Measurements from ENCODE around the gene CALML6.
A peak's percentile ranks its signal among the peaks of the same experiment; 100 is the strongest.

The CALML6 gene

DNA sequence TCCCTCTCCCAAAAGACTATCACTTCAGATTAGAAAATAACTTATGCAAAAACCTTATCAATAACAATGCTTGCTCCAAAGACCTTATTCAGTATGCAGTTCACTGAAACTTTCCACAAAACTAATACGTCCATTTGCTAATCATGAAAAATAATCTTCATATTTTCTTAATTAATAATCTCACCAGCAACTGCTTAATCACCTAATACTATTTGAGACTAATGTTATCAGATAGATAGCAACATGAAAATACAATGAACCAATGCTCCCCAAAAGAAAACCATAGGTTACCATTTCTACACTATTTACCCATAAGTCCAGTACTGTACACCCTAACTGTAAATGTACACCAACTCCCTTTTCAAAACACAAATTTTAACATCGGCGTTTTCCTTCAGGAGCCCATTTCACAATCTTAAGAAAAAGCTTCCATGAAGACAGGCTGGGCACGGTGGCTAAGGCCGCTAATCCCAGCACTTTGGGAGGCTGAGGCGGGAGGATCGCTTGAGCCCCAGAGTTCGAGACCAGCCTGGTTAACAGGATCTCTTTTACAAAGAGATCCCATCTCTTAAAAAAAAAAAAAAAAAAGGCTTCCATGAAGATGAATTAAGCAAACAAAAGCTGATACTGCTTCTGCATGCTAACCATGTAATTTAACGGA is 25.8 kb upstream of the CALML6 start:
- Histone ChIP-seq H3K4me3 (peak overlapping the region; percentile 93), H3K27ac (peak overlapping the region in 1 of 2 donors; percentile 93)
- no peak for DNase-seq (ENCODE audit: low spot score)
- TF ChIP-seq, protein P1, sequence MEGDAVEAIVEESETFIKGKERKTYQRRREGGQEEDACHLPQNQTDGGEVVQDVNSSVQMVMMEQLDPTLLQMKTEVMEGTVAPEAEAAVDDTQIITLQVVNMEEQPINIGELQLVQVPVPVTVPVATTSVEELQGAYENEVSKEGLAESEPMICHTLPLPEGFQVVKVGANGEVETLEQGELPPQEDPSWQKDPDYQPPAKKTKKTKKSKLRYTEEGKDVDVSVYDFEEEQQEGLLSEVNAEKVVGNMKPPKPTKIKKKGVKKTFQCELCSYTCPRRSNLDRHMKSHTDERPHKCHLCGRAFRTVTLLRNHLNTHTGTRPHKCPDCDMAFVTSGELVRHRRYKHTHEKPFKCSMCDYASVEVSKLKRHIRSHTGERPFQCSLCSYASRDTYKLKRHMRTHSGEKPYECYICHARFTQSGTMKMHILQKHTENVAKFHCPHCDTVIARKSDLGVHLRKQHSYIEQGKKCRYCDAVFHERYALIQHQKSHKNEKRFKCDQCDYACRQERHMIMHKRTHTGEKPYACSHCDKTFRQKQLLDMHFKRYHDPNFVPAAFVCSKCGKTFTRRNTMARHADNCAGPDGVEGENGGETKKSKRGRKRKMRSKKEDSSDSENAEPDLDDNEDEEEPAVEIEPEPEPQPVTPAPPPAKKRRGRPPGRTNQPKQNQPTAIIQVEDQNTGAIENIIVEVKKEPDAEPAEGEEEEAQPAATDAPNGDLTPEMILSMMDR (IDR thresholded peaks at IDR 0.05) = no peak

DNA sequence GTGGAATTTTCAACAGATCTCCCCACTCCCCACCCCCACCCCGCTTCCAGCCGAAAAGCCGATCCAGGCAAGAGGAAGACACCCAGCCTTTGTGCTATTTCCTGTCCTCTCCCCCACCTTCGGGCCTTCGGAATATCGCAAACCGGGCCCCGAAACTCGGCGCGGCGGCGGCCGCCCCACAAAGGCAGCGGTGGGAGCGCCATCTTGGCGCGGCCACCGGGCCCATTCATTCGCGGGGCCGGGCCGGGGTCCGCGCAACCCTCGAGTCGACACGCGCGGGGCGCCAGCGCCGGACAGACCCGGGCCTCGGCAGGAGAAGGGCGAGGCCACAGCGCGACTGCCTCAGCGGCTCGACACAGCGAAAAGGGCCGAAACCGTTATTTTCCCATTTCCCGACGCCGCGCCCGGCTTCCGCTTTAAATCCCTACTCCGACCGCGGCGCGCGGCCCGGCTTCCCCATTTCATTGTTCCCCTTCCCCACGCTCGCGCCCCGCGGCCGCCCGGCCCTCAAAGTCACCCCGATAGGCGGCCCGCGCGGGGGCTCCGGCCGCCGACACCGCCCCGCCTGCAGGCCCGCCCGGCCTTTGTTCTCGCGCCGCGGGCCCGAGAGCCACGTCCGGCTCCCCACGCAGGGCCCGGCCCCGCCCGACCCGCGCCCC is 25.1 kb upstream of the CALML6 start:
- peak overlapping the region; percentile 93 for H3K4me3 ChIP-seq
- DNase-seq (ENCODE audit: low spot score) = no peak
- H3K27ac ChIP-seq = peak overlapping the region; percentile 93 to 100
- TF ChIP-seq, protein P1 (IDR thresholded peaks at IDR 0.05) = no peak

DNA sequence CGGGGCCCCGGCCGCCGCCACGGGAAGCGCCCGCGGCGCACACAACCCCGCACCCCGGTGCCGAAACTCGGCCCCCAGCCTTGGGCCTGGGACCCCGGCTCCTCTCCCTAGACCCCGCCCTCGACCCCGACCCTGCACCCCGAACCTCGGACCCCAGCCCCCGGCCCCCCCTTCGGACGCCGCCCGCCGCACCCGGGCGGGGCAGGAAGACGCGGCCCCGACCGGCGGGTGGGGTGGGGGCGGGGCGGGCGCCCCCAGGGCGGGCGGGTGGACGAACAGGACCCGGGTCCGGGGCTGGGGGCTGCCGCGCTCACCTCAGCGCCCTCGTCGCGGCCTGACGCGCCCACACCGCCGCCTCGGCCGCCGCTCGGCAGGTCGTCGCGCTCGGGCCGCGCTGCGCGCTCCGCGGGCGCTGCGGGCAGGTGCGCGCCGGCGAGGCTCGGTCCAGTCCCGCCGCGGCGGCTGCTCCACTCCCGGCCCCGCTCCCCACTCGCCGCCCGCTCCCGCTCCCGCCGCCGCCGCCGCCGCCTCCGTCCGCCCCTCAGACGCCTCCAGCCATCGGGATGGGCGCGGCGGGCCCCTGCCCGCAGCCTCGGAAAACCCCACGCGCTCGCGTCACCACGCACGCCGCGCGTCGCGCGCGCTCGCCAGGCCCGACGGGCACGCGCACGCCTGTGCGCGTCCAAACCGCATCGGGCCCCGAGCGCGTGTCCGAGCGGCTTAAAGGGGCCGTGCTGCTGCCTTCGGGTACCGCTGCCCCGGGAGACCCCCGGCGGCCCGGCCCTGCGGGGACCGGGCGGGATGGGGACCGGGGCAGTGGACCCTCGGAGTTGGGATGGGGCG is 24.3 kb upstream of the CALML6 start, which contains the start of gene GNB1:
Gene GNB1 (minus strand): TSS at position 582 of the 843 bp plus-strand sequence. CDS start 65,634 bp downstream, outside the sequence.
- H3K27ac ChIP-seq = peak within 1 kb of the TSS; percentile 93 to 100
- TF ChIP-seq, protein P1 (IDR thresholded peaks at IDR 0.05) = no peak
- DNase-seq (ENCODE audit: low spot score) = peak; percentile 86
- H3K4me3 ChIP-seq = peak within 1 kb of the TSS; percentile 93

DNA sequence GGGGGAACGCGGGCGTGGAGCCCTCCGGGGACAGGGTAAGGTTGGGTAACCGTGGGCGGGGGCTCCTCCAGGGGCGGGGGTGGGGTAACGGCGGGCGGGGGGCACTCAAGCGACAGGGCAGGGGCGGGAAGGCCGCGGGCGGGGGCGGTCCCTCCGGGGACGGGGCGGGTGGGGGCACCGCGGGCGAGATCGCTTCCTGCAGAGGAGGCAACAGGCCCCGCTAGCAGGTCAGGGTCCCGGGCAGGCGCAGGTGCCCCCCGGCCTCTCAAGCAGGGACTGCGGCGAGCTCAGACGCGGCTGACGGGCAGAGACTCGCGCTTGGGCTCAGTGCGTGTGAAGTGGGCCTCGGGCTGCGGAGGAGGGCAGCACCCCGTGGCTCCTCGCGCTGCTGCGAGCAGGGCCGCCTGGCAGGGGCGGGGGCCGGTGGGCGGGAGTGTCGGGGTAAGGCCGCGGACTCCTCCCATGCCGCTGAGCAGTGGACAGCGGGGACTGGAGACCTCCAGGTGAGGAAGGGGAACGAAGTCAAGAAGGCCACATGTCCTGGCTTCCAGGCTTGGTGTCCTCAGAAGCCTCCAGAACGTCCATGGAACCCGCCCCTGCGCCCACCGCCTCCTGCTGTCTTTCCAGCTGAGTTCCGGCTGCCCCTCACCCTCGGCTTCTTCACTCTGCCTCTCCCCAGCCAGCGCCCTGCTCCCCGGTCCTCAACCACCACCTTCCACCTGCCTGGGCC is 23.5 kb upstream of the CALML6 start:
- Histone ChIP-seq H3K27ac (peak overlapping the region; percentile 93 to 100), H3K4me3 (peak overlapping the region; percentile 93)
- DNase-seq (ENCODE audit: low spot score) = no peak
- TF ChIP-seq, protein P1 (IDR thresholded peaks at IDR 0.05) = no peak

DNA sequence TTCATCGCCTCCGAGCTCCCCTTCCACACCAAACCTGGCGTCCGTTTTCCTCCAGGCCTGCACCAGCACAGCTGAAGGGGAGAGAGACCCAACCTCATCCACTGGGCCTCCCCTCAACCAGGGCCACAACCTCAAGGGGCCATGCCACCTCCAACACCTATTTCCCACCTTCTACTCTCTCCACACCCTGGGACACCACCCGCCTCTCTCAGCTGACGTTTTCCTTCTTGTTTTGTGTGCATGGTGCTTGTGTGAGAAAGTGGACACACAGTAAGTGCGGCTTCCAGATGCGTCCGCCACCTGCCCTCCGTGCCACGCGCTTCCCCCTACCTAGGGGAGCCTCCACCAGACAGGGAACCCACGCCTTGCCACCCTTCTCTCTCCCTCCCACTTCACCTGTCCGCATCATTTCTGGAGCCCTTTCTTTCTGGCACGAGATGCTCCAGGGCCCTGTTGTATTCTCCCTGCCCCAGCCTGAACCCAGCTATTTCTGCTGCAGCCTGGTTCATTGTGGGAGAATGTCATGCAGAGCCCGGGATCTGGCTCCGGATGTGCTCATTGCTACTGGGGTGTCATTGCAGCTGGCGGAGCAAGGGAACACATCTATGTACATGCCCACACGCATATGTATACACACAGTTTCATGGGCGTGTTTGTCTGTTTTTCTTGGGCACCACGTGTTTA is 22.8 kb upstream of the CALML6 start:
- peak overlapping the region; percentile 93 for H3K4me3 ChIP-seq
- DNase-seq (ENCODE audit: low spot score) = no peak
- TF ChIP-seq, protein P1 (IDR thresholded peaks at IDR 0.05) = no peak
- peak overlapping the region; percentile 93 to 100 for H3K27ac ChIP-seq

DNA sequence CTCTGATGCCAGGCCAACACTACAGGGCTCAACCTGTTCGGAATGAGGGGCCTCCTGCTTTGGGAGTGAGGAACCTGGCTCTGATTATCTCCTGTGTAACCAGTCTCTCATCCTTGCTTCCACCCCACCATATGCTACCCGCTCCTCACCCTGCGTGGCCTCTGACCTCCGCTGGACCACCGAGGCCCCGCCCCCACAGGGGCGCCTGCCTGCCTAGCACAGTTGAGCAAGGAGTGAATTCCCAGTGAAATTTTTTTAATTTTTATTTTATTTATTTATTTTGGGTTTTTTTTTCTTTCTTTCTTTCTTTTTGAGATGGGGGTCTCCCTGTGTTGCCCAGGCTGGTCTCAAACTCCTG is 22.3 kb upstream of the CALML6 start:
- DNase-seq (ENCODE audit: low spot score) = no peak
- Histone ChIP-seq H3K27ac (no peak overlapping the region), H3K4me3 (peak overlapping the region; percentile 93)

More for the DNA sequence above, 22.3 kb upstream of the CALML6 start:
- TF ChIP-seq, protein P1 (IDR thresholded peaks at IDR 0.05) = no peak
